GM19468 (cell line): ENCODE measurements around the gene GAB2.
A peak's percentile ranks its signal among the peaks of the same experiment; 100 is the strongest.

Experiments used
- ATAC-seq: cut with Tn5 transposase; IDR thresholded peaks from one replicate; pipeline ENCODE4 v1.9.1; 2021; ENCODE audit warnings: mild to moderate bottlenecking, moderate library complexity, moderate number of reproducible peaks; ENCODE audit not compliant: unreplicated experiment; ENCODE audit errors: extremely low read depth

The GAB2 gene

DNA sequence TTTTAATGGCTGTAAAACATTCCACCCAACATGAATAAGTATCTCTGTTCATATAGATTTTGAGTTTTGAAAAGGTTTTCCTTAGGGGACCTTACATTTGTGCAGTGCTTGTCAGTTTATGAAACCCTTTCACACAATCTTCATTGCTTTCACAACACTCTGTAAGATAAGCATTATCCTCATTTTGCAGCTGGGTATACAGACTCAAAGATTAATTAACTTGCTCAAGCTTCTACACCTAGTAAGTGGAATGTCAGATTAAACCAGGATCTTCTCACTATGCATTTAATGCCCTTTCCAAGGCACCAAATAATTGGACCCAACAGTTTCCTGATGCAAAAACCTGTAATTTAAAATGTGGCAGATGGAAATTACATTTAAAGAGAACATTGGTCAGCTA lies 11.6 kb upstream of the GAB2 start:
- no peak for ATAC-seq

DNA sequence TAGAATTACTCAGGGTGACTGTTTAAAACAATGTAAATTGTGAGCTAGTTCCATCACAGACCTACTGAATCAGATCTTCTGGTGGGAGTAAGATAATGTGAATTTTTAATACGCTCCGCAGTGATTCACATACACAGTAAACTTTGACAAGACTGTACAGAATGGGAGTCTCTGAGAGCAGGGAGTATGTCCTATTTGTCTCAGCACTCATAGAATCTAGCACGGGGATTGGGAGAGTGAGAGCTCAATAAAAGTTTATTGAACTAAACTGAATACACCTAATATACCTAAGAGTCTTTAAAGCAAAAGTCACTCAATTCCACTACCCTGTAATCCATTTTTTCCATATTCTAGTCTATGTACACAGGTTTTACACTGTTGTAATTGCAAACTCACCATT lies 11.2 kb upstream of the GAB2 start:
- ATAC-seq: no peak

DNA sequence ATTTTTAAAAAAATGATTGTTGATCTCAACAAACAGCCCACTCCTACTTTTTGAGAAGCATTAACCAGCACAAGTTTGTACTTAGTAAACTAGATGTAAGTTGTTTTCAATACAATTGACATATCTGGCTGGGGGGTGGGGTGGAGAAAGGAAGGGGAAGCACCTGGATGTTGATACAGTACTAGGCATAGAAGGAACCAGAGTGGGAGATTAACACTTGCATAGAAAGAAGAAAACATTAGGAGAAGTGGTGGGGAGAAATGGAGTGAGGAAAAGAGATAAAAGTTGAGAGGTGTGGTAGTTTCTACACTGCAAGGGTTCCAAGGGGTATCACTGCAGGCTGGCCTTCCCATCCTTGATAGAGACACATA lies 10.6 kb upstream of the GAB2 start:
- no peak for ATAC-seq

DNA sequence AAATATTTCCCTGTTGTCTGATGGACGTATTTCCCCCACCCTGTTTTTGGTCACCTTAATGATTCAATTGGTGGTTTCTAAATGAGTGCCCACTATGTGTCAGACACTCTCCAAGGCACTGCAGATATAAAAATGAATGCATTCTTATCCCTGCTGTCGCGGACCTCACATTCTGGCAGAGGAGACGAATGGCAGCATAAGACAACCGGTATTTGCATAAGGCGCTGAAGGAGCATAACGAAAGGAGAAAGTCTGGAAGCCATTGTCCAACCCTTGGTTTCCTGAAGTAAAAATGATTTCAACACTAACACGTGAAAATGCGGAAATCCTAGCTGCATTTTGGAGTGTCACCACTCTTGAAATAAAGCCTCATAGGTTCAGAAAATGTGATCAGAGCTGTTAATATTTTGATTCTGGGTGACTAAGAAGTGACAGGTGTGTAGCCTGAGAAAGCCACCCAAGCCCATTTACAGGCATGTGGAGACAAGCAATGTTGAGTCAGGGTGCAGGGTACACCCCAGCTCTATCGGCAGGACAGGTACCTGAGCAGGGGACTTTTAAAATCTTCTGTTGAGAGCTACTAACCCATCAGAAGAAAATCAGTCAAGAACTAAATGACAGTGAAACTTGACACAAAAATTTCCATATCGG lies 10.1 kb upstream of the GAB2 start:
- ATAC-seq: no peak

DNA sequence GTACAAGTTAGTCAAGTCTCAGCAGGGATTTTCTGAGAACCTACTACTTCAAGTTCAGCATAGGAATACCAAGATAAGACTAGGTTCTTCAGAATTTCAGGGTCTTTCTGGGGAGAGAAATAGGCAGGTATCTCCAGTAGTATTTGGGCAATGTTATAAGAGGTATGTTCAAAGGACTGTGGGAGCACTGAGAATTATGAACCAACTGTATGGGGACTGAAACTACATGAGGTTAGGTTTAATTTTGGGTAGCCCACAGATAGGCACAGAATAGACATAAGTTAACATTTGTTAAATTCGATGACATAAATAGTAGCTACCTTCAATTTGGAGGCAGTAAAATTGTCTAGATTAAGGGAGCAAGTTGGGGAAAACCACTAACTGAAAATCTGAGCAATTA lies 9.2 kb upstream of the GAB2 start:
- ATAC-seq: no peak

DNA sequence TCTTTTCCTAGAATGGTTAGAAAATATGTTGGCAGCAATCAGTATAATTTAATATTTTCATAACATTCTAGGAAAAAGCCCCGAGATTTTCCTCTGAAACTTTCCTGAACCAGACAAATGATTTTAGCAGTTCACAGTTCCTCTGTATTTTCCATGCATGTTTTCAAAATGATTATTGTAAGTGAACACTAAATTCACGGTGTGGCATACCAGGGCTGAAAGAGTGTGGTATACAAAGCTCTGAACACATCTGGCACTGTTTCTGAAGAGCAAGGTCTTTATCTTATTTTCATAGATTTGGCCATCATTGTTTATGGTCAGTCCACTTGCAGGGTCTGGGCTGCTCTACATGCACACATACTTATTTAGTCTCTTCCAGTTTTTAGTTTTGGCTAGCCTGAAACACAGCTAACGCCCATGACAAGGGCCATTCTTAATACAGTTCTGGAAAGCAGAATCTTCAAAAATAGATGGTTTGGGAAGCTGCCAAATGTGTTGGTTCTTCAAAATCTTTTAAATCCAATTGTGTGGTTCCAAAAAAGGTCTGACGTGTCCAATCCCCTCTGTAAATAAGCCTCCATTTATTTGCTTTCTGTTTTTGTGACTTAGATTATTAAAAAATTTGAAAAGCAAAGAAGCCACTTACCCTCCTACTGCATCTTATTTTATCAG lies 7.9 kb upstream of the GAB2 start:
- no peak for ATAC-seq

DNA sequence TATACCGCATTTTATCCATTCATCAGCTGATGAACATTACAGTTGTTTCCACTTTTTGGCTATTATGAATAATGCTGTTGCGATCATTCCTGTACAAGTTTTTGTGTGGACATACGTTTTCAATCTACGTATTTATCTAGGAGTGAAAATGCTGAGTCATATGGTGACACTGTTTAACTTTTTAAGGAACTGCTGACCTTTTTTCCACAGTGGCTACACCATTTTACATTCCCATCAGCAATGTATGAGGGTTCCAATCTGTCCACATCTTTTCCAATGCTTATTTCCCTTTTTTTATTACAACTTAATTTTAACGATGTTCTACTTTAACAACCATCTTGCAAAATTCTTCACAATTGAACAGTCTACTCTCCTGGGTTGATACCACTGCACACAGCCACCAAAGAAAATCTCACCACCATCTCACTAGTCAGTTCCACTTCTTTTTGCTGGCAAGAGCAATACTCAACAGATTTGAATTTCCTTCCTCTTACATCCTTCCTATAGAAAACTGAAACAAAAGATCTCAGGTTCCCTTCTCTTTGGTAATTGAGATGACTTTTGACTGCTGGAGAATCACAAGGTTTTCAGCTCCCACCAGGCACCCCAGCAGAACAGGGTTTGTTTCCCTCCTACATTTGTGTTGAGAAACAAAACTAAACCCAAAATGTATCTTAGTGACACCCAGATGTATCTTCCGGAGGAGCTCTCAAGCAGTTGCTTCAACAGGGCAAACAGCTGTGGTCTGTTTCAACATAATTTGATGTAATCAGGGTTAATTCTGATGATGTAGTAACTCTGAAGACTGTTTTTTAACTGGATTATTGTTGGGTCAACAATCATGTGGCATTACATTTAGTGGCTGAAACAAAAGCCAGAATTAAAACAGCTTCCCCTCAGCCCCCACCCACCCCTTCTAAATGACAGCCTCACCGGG lies 7.0 kb upstream of the GAB2 start:
- ATAC-seq: peak; percentile 30

DNA sequence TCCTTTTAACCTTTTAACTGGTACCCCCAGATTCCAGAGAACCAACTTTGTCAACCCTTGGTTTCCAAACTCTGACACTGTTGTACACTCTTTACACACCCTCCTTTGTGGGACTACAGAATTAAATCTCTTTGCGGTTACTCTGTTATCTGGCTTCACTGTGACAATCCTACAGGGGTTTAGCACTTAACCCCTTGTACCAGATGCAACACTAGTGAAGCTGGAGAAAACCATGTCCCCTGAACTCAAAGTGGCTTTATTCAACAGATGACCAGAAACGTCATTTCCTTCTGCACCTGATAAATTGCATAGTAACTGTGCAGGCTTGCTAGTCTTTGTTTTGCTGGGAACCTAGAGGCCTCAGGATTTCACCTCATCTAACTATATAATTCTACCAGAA lies 5.6 kb upstream of the GAB2 start:
- no peak for ATAC-seq

DNA sequence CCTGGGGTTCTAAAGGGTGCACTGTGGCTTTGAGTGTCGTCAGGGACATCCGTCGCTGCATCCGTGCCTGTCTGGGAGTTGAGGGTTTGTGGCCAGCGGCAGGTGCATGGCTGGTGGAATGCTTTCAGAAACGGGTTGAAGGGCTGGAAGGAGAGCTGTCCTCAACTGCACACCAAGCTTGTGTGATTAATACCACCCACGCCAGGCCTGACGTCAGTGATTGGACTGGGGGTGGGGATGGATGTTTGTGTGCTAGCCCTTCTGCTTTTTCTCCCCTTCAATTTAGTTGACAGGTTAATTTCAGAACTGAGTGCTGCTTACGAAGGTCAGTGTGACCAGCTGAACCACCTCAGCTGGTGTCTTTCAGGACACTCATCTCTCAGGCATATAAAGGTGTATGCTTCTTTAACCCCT lies 3.2 kb upstream of the GAB2 start:
- ATAC-seq: no peak

DNA sequence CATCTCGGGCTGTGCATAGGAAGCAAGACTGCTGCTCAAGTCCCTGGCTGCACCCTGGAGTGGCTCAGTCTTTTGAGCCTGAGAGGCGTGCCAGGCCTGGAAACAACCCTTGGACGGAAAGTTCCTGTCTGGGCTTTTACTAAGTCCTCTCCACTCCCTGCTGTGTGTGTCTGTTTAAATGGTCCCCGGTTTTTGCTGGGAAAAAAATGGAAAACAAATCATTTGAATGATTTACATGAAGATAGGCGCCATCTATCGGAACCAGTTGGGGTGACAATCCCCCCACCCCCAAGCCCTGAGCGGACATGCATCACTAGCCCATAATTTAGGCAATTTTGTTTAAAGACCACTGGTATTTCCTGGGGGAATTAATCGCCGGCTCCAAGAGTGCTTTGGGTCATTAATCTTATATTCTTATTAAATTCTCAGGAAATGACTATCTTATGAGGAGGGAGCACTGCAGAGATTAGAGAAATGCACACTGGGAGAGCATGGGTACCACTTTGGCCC lies 2.7 kb upstream of the GAB2 start:
- no peak for ATAC-seq

DNA sequence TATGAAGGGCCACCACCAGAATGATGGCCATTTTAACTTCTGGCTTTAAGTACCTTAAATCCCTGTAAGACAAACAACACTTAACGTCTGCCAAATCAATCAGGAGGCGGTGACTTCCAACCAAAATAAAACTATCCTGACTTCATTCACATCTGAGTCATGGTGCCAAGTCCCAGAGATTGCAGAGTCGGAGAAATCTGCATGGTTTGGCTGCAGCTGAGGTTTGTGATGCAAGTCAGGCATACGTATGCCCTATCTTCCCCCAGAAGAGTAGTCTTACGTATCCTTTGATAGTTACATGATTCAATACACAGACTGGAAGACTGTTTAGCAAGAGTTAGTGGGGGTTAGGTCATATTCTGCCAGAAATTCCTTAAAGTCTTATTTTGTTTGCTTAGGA lies 1.7 kb upstream of the GAB2 start:
- no peak for ATAC-seq

DNA sequence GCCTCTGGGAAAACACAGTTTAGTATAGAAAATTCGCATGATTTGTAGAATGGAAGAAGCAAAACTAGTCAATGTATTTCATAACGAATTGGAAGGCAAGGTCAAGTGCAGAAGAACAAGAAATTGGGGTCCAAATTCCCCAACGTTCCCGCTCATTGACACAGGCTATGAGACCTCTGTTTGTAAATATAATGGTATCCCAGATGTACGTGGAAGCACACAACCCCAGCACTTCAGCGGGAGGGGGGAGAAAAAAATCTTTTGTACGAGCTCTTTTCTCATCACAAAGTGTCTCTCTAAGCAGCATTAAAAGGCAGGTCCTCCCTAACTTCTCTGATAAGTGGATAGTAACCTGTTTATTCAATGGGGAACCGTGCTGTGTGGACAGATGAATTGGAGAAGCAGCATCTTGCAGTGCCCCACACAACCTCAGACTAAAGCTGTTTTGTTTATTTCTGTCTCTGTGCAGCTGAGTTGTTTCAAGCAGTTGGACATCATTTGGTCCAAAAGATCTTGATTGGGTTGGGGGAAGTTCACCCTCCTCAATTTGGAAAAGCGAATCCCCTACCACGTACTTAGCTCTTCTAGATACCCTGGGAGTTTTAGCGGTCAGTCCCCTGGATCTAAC lies 1.1 kb upstream of the GAB2 start:
- no peak for ATAC-seq

DNA sequence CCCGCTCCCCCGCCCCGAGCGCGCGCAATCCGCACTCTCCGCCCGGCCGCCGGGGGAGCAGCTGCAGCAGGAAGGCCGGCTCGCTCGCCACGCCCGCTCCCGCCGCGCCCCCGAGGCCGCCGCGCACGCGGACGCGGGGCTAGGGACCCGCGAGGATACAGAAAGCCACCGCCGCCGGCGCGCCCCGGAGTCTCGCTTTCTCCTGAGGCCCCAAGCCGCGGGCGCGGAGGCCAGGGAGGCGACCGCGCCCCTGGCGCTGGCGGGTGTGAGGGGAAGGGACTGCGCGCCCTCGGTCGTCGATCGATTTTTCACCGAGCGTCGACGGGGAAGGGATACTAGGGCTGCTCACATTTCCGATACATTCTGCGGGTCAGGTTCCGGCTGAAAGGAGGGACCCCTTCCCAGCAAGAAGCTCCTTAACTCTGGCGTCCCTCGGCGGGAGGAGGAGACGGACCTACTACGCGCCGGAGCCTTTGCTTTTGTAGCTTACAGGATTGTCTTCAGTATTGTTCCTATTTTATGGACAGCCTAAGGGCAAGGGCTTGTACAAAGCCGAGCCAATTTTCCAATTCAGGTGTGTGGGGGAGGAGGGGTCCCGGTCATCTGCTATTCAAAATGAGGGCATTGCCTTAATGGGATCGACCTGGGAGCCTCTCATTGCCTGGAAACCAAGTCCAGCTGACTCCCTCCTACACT lies 416 bp upstream of the GAB2 start:
- ATAC-seq: peak; percentile 23

DNA sequence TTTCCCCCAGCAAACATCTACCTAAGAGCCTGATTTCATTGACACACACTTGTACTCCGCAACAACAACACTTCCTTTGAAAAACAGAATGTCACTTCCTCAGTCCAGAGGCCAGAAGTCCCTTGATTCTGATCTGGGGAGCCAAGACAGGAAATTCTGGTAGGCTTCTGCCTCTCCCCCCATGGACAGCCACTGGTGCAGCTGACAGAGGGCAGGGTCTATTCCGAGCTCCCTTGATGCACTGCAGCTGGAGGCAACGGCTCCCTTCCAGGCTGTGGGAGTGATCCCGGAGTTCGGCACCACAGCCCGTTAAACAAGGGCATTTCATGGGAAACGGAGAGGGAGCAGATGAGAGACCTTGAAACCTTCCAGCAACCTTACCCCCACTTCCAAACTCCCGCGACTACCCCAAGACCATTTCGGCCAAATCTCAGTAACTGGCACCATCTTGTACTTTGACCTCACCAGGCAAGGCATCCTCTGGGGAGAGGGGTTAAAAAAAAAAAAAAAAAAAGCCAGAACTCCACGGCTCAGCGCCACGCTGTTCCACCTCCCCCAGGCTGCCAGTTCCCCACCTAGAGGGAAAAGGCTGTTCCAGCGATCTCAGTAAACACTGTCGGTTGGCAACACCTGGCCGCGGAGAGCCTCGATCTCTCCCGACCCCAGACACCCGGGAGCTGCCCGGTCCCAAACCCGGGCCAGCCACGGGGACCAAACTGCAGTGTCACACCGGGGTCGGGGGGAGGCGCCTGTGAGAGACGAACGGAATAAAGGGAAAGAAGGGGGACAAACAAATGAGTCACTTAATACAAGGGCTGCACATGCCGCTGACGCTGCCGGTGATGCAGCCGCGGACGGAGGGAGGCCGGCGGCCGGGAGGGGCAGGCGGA lies 1.1 kb downstream of the GAB2 start:
- peak; percentile 19 for ATAC-seq

DNA sequence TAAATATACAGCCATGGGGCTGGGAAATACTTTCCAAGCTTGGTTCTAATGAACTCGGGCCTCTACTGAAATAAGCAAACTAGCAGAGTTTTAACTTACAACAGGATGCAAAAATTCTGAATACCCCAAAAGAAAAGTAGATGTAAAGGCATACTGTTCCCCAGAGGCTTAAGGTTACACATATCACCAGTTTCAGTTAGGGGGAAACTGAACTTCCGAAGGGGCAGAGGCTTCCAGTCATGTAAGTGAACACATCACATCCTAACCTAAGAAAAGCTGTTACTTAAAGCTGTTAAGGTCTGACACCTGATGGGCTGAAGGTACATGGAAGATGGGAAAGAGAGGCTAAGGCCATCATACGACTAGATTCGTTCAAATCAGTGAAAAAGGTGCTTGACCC lies 2.3 kb downstream of the GAB2 start:
- ATAC-seq: no peak

DNA sequence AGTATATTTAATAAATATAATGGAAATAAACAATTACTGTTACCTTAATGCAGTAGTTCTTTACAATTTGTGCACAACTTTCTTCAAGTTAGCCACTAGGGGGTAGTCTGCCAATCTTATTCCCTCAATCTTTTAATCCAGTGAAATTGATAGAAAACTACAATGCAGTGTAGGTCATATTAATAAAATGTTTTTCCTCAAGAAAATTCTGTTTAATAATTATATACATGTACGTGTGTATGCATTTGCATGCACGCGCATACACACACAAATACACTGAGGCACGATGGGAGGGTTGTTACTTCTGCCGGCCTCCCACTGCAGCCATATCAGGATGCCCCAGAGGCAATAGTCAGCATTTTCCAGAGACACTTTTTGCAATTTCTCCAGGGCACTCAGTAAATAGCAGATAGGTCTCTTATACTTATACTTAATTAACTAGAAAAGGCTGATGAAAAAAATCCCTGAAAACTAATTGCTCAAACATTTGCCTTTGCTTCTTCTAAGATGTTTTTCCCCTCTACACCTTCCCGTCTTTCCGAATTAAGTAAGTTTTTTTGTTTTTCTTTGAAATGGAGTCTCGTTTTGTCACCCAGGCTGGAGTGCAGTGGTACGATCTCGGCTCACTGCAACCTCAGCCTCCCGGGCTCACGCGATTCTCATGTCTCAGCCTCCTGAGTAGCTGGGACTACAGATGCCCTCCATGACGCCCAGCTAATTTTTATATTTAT lies 3.1 kb downstream of the GAB2 start:
- ATAC-seq: no peak

DNA sequence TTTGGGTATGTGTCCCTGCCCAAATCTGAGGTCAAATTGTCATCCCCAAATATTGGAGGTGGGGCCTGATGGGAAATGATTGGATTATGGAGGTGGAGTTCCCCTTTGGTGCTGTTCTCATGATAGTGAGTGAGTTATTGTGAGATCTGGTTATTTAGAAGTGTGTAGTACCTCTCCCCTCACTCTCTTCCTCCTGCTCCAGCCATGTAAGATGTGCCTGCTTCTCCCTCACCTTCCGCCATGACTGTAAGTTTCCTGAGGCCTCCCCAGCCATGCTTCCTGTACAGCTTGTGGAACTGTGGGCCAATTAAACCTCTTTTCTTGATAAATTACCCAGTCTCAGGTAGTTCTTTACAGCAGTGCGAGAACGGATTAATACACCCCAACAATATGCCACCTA lies 9.0 kb downstream of the GAB2 start:
- no peak for ATAC-seq

DNA sequence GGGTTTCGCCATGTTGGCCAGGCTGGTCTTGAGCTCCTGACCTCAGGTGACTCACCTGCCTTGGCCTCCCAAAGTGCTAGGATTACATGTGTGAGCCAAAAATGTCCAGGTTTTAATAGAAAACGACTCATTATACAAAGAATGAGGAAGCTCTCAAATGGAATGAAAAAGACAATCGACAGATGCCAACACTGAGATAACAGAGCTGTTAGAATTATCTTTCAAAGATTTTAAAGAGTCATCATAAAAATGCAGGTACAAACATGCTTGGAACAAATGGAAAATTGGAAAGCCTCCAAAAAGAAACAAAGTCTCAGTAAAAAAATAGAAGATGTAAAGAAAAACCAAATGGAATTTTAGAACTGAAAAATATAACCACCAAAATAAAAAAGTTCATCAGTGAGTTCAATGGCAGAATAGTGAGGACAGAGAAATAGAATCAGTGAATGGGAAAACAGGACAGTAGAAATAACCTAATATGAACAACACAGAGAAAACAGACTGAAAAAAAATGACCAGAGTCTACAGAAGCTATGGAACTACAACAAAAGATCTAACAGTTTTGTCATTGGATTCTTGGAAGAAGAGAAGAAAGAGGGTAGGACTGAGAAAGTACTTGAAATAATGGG lies 10.9 kb downstream of the GAB2 start:
- no peak for ATAC-seq
